Skeletal muscle satellite cell (primary cell): Measurements from ENCODE around the gene RNF11.

Source experiments
- H3K27me3 ChIP-seq: 2 replicates; pipeline ENCODE4 v1.7.0; 2013; ENCODE audit warnings: low read length; ENCODE audit not compliant: control insufficient read depth, insufficient read depth
- H3K36me3 ChIP-seq: 2 replicates; pipeline ENCODE4 v1.7.0; 2013; ENCODE audit warnings: mild to moderate bottlenecking, control low read depth, low read length; ENCODE audit not compliant: insufficient read depth
- H3K4me1 ChIP-seq: 2 replicates; pipeline ENCODE4 v1.7.0; 2013; ENCODE audit warnings: low read length; ENCODE audit not compliant: control insufficient read depth, insufficient read depth
- H3K4me2 ChIP-seq: 2 replicates; pipeline ENCODE4 v1.7.0; 2013; ENCODE audit warnings: mild to moderate bottlenecking, low read length
- H3K4me3 ChIP-seq: 2 replicates; pipeline ENCODE4 v1.7.0; 2013; ENCODE audit warnings: low read length
- H3K9ac ChIP-seq: 2 replicates; pipeline ENCODE4 v1.7.0; 2013; ENCODE audit warnings: mild to moderate bottlenecking, low read depth, low read length, moderate library complexity
- H3K9me3 ChIP-seq: replicated peaks from 2 replicates; pipeline ENCODE4 v1.7.0; 2013; ENCODE audit warnings: mild to moderate bottlenecking, control low read depth, low read length

RNF11 gene

GRCh38 chr1:51299981-51300670 lies 64.1 kb downstream of the RNF11 start:
- Histone ChIP-seq H3K4me1 (peaks cover 13% of the 10 kb centered on the region), H3K9me3 (no peaks in the 10 kb centered on the region), H3K36me3 (no peaks in the 10 kb centered on the region), H3K27me3 (no peaks in the 10 kb centered on the region), H3K9ac (no peak overlapping the region), H3K4me2 (no peak overlapping the region), H3K4me3 (no peak overlapping the region)

DNA sequence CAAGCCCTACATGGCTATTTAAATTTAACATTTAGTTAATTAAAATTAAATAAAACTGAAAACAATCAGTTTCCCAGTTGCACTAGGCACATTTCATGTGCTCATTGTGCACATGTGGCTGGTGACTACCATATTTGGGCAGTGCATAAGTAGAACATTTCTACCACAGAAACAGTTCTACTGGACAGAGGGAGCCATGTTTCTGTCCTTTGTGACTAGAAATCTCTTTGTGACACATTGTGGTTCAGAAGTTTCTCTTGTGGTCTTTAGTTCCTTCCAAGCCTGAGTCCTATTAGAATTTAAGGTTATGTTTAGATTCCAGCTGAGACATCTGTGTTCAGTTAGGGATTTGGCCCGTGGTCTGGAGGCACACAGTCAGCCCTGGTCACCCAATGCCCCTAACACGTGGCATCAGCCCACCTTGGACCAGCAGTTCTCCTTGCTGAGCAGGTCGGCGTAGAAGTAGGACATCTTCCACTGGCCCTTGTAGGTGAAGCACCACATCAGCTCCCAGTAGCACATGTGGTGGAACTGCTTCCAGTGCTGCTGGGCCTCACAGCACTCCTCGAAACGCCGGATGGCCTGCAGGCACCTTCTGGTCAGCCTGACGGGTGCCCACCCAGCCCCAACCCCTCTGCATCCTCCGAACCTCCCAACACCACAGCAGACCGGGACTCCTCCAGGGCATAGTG lies 65.2 kb downstream of the RNF11 start:
- peaks cover 10% of the 10 kb centered on the region for H3K4me1 ChIP-seq
- no peaks in the 10 kb centered on the region for H3K36me3 ChIP-seq
- no peak overlapping the region for H3K9ac ChIP-seq
- H3K9me3 ChIP-seq, result no peaks in the 10 kb centered on the region
- H3K4me2 ChIP-seq, result no peak overlapping the region
- no peak overlapping the region for H3K4me3 ChIP-seq
- no peaks in the 10 kb centered on the region for H3K27me3 ChIP-seq

- Histone ChIP-seq H3K36me3 (no peaks in the 10 kb centered on the region), H3K4me2 (no peak overlapping the region), H3K4me3 (no peak overlapping the region), H3K27me3 (no peaks in the 10 kb centered on the region), H3K9ac (no peak overlapping the region), H3K4me1 (peaks cover 6% of the 10 kb centered on the region), H3K9me3 (no peaks in the 10 kb centered on the region)
Measured at GRCh38 chr1:51301844-51302162, 65.7 kb downstream of the RNF11 start.

GRCh38 chr1:51302270-51302669 lies 66.2 kb downstream of the RNF11 start:
- H3K36me3 ChIP-seq, result no peaks in the 10 kb centered on the region
- no peaks in the 10 kb centered on the region for H3K9me3 ChIP-seq
- no peaks in the 10 kb centered on the region for H3K27me3 ChIP-seq
- peaks cover 2% of the 10 kb centered on the region for H3K4me1 ChIP-seq
- H3K4me2 ChIP-seq, result no peak overlapping the region
- no peak overlapping the region for H3K4me3 ChIP-seq
- H3K9ac ChIP-seq, result no peak overlapping the region

GRCh38 chr1:51302746-51303145 lies 66.7 kb downstream of the RNF11 start:
- H3K36me3 ChIP-seq, result no peaks in the 10 kb centered on the region
- H3K4me1 ChIP-seq, result no peaks in the 10 kb centered on the region
- H3K27me3 ChIP-seq, result no peaks in the 10 kb centered on the region
- no peaks in the 10 kb centered on the region for H3K9me3 ChIP-seq
- H3K4me2 ChIP-seq, result no peak overlapping the region
- no peak overlapping the region for H3K9ac ChIP-seq
- H3K4me3 ChIP-seq, result no peak overlapping the region

DNA sequence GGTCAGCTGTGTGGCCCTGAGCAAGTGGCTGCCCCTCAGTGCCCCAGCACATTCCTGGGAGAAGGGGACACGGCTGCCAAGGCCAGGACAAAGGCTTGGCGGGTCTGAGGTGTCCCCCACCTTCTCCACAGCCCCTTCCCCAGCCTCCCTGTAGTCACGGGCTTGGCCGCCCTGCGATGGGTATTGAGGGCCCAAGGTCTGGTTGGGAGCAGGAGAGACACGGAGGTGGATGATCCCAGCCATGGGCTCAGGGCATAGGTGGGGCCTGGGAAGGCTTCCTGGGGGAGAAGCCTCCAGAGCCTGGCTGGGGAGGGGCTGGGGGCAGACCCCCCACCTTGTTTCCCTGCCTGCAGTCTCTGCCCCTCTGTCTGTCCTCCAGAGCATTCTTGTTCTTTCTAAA lies 67.2 kb downstream of the RNF11 start:
- Histone ChIP-seq H3K4me1 (no peaks in the 10 kb centered on the region), H3K36me3 (no peaks in the 10 kb centered on the region), H3K9me3 (no peaks in the 10 kb centered on the region), H3K4me3 (no peak overlapping the region), H3K9ac (no peak overlapping the region), H3K4me2 (no peak overlapping the region), H3K27me3 (no peaks in the 10 kb centered on the region)

GRCh38 chr1:51303751-51304251 lies 67.7 kb downstream of the RNF11 start:
- Histone ChIP-seq H3K4me2 (no peak overlapping the region), H3K36me3 (no peaks in the 10 kb centered on the region), H3K4me3 (no peak overlapping the region), H3K27me3 (no peaks in the 10 kb centered on the region), H3K9ac (no peak overlapping the region), H3K4me1 (no peaks in the 10 kb centered on the region), H3K9me3 (no peaks in the 10 kb centered on the region)

GRCh38 chr1:51304360-51304759 lies 68.3 kb downstream of the RNF11 start:
- H3K4me2 ChIP-seq, result no peak overlapping the region
- no peaks in the 10 kb centered on the region for H3K9me3 ChIP-seq
- H3K36me3 ChIP-seq, result no peaks in the 10 kb centered on the region

DNA sequence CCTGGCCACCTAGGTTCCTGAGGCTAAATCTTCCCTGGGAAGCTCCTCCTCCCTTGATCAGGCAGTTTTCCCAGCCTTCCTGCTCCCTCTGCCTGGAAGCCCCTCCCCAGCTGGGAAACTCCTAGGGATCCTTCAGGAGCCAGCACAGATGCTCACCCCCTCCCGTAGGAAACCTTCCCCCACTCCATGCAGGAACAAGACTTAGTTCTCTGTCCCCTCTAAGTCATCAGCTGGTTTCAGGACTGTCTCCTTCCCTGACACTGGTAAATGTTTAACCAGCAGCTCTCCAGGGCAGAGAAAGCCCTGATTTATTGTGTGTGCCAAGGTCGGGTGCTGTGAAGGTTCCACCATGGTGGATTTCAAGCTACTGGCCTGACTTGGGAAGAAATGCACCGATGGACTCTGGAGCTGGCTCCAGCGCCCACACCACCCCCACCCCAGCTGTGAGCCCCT lies 69.3 kb downstream of the RNF11 start:
- no peak overlapping the region for H3K4me3 ChIP-seq
- no peaks in the 10 kb centered on the region for H3K9me3 ChIP-seq
- no peak overlapping the region for H3K9ac ChIP-seq
- no peaks in the 10 kb centered on the region for H3K27me3 ChIP-seq
- no peak overlapping the region for H3K4me2 ChIP-seq
- no peaks in the 10 kb centered on the region for H3K36me3 ChIP-seq
- H3K4me1 ChIP-seq, result no peaks in the 10 kb centered on the region

More at GRCh38 chr1:51304360-51304759, 68.3 kb downstream of the RNF11 start:
- Histone ChIP-seq H3K4me3 (no peak overlapping the region), H3K9ac (no peak overlapping the region), H3K4me1 (no peaks in the 10 kb centered on the region), H3K27me3 (no peaks in the 10 kb centered on the region)

DNA sequence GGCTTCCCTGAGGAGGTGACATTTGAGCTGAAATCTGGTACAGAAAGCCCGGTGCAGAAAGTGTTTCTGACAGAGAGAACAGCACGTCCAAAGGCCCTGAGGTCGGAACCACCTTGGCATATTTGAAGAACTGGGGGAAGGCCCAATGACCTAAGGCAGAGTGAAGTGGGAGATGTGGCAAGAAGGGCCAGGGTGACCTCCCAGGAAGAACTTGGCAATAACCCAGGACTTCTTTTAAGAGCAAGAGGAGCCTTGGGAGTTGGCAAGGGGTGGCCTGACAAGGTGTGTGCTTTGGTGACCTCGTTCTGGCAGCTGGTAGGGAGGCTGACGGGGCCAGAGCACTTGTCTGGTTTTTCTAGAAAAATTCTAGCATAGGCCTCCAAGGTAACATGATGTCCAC lies 70.9 kb downstream of the RNF11 start:
- Histone ChIP-seq H3K4me1 (no peaks in the 10 kb centered on the region), H3K4me3 (no peak overlapping the region), H3K27me3 (no peaks in the 10 kb centered on the region), H3K36me3 (no peaks in the 10 kb centered on the region), H3K4me2 (no peak overlapping the region), H3K9ac (no peak overlapping the region), H3K9me3 (no peaks in the 10 kb centered on the region)

DNA sequence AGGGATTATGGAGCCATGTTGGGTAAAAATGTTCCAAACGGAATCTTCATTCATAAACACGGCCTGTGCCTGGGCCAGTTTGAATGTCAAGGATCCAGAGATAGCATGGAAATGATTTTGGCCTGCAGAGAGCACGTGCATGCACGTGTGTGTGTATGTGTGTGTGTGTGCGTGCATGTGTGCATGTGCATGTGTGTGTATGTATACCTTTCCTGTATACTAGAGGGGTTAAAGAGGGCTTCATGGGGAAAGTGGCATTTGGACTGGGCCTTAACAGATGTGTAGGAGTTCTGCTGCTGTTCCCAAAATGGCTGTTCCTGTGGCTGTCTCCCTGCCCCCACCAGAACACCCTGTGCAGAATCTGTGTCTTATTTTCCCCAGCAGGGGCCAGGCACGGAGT lies 72.6 kb downstream of the RNF11 start:
- Histone ChIP-seq H3K36me3 (no peaks in the 10 kb centered on the region), H3K4me2 (no peak overlapping the region), H3K4me3 (no peak overlapping the region), H3K9ac (no peak overlapping the region), H3K4me1 (peaks cover under 1% of the 10 kb centered on the region), H3K27me3 (no peaks in the 10 kb centered on the region), H3K9me3 (no peaks in the 10 kb centered on the region)

DNA sequence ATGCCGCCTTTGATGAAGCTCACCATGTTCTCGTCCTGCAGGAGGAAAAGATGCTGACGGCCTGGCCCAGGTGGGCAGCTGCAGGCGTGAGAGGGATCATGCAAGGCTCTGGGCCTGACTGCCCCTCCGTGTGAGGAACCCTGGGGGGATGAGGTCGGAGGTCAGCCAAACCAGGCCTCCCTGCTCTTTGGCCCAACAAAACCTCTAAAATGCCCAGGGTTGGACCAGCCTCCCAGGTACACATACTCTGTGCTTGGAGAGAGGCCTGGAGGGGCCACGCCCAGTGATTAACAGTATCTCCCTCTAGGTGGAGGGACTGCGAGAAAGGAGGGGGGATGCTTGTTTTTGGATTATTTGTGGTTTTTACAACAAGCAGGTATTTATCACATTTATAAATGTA lies 73.2 kb downstream of the RNF11 start:
- no peaks in the 10 kb centered on the region for H3K9me3 ChIP-seq
- no peak overlapping the region for H3K4me3 ChIP-seq
- H3K27me3 ChIP-seq, result no peaks in the 10 kb centered on the region
- no peak overlapping the region for H3K4me2 ChIP-seq
- no peak overlapping the region for H3K9ac ChIP-seq
- no peaks in the 10 kb centered on the region for H3K36me3 ChIP-seq
- peaks cover 7% of the 10 kb centered on the region for H3K4me1 ChIP-seq
